WTC11 (cell line): ENCODE data around the gene FKBP14. TPM values are rescaled to one million over a fixed set of nuclear protein-coding genes. Genes with fewer than 3 reads are reported as not detected.

Source experiments
- ATAC-seq: fragments of 200-7000 bp; cut with Tn5 transposase; 2 replicates; pipeline ENCODE4 v1.10.0; 2021; ENCODE audit warnings: mild to moderate bottlenecking, moderate library complexity
- CTCF ChIA-PET: fragments of 300-600 bp; sonication (Branson Sonifier 250); formaldehyde crosslinking; loops from one replicate; lab custom pipeline; 2021; ENCODE audit warnings: antibody characterized with exemption; lab: Charles Lee
- POLR2A ChIA-PET: fragments of 350-600 bp; sonication (Branson Sonifier 250); formaldehyde crosslinking; loops from one replicate; lab custom pipeline; 2021; ENCODE audit warnings: antibody characterized with exemption; lab: Charles Lee
- DNase-seq: peaks from one replicate; pipeline ENCODE4 v3.0.0; 2021; ENCODE audit warnings: low spot score
- H3K27ac Mint-ChIP-seq: 2 replicates; pipeline ENCODE4 v1.8.0; 2021; ENCODE audit warnings: mixed read lengths
- H3K27me3 Mint-ChIP-seq: 2 replicates; pipeline ENCODE4 v1.8.0; 2021; ENCODE audit warnings: low read depth, mild to moderate bottlenecking, moderate library complexity, mixed read lengths
- H3K36me3 Mint-ChIP-seq: 2 replicates; pipeline ENCODE4 v1.8.0; 2021; ENCODE audit warnings: mixed read lengths
- H3K4me1 Mint-ChIP-seq: 2 replicates; pipeline ENCODE4 v1.8.0; 2022; ENCODE audit warnings: mixed read lengths
- H3K4me3 Mint-ChIP-seq: 2 replicates; pipeline ENCODE4 v1.8.0; 2021; ENCODE audit warnings: mild to moderate bottlenecking, moderate library complexity, mixed read lengths
- H3K9me3 Mint-ChIP-seq: 2 replicates; pipeline ENCODE4 v1.8.0; 2021; ENCODE audit warnings: mixed read lengths
- AFF4 ChIP-seq: sonication (generic); formaldehyde crosslinking; IDR thresholded peaks from 2 replicates; pipeline ENCODE4 v1.8.1; 2023; ENCODE audit warnings: mild to moderate bottlenecking, missing genetic modification reagents, borderline replicate concordance
- ATF1 ChIP-seq: sonication (generic); formaldehyde crosslinking; IDR thresholded peaks from 2 replicates; pipeline ENCODE4 v1.8.1; 2023; ENCODE audit warnings: mild to moderate bottlenecking, moderate library complexity, missing genetic modification reagents
- ATF6 ChIP-seq: sonication (generic); formaldehyde crosslinking; IDR thresholded peaks from 2 replicates; pipeline ENCODE4 v1.8.1; 2023; ENCODE audit warnings: mild to moderate bottlenecking, missing genetic modification reagents
- ELF4 ChIP-seq: sonication (generic); formaldehyde crosslinking; IDR thresholded peaks from 2 replicates; pipeline ENCODE4 v1.8.1; 2022; ENCODE audit warnings: low read depth, mild to moderate bottlenecking, moderate library complexity, missing genetic modification reagents
- FOXK1 ChIP-seq: sonication (generic); formaldehyde crosslinking; IDR thresholded peaks from 2 replicates; pipeline ENCODE4 v1.8.0; 2022; ENCODE audit warnings: mild to moderate bottlenecking, moderate library complexity, missing genetic modification reagents
- IRF2 ChIP-seq: sonication (generic); formaldehyde crosslinking; IDR thresholded peaks from 2 replicates; pipeline ENCODE4 v1.8.0; 2022; ENCODE audit warnings: low read depth, missing genetic modification reagents, borderline replicate concordance
- JAZF1 ChIP-seq: fragments of 250-450 bp; sonication (Bioruptor Pico); IDR thresholded peaks from 2 replicates; pipeline ENCODE4 v1.9.0; 2021; ENCODE audit warnings: moderate library complexity, mild to moderate bottlenecking, inconsistent platforms
- NFATC4 ChIP-seq: fragments of 250-450 bp; sonication (Bioruptor Pico); IDR thresholded peaks from 2 replicates; pipeline ENCODE4 v1.9.0; 2021; ENCODE audit warnings: mild to moderate bottlenecking
- NR2C2 ChIP-seq: sonication (generic); formaldehyde crosslinking; IDR thresholded peaks from 2 replicates; pipeline ENCODE4 v1.8.0; 2022; ENCODE audit warnings: mild to moderate bottlenecking, missing genetic modification reagents
- PRRX2 ChIP-seq: fragments of 250-450 bp; sonication (Bioruptor Pico); IDR thresholded peaks from 2 replicates; pipeline ENCODE4 v1.8.0; 2021; ENCODE audit warnings: mild to moderate bottlenecking
- RELA ChIP-seq: sonication (generic); formaldehyde crosslinking; IDR thresholded peaks from 2 replicates; pipeline ENCODE4 v1.8.1; 2022; ENCODE audit warnings: missing genetic modification reagents, mild to moderate bottlenecking, borderline replicate concordance
- SMAD4 ChIP-seq: sonication (generic); formaldehyde crosslinking; IDR thresholded peaks from 2 replicates; pipeline ENCODE4 v1.8.0; 2022; ENCODE audit warnings: mild to moderate bottlenecking, missing genetic modification reagents
- SOX15 ChIP-seq: fragments of 250-450 bp; sonication (Bioruptor Pico); IDR thresholded peaks from 2 replicates; pipeline ENCODE4 v1.9.0; 2021; ENCODE audit warnings: mild to moderate bottlenecking
- STAT6 ChIP-seq: sonication (generic); formaldehyde crosslinking; conservative IDR thresholded peaks from 2 replicates; pipeline ENCODE4 v1.8.1; 2023; ENCODE audit warnings: mild to moderate bottlenecking, low read depth, missing genetic modification reagents, moderate library complexity
- USF2 ChIP-seq: sonication (generic); formaldehyde crosslinking; IDR thresholded peaks from 2 replicates; pipeline ENCODE4 v1.8.1; 2023; ENCODE audit warnings: mild to moderate bottlenecking, missing genetic modification reagents, moderate library complexity
- ZNF317 ChIP-seq: sonication (generic); formaldehyde crosslinking; IDR thresholded peaks from 2 replicates; pipeline ENCODE4 v1.8.1; 2023; ENCODE audit warnings: low read depth, mild to moderate bottlenecking, moderate library complexity, missing genetic modification reagents, borderline replicate concordance
- ZNF396 ChIP-seq: fragments of 250-450 bp; sonication (Bioruptor Pico); IDR thresholded peaks from 2 replicates; pipeline ENCODE4 v1.8.0; 2021; ENCODE audit warnings: mild to moderate bottlenecking, moderate library complexity, borderline replicate concordance
- ZNF423 ChIP-seq: fragments of 250-450 bp; sonication (Bioruptor Pico); IDR thresholded peaks from 2 replicates; pipeline ENCODE4 v2.1.2; 2022; ENCODE audit warnings: mild to moderate bottlenecking, moderate library complexity
- ZNF671 ChIP-seq: fragments of 250-450 bp; sonication (Bioruptor Pico); IDR thresholded peaks from 2 replicates; pipeline ENCODE4 v1.8.0; 2021; ENCODE audit warnings: mild to moderate bottlenecking
- total RNA-seq: library from RNA; stranded (reverse); gene quantifications from 3 replicates; pipeline ENCODE4 v1.2.3, GENCODE V29; 2021

The FKBP14 gene
- total RNA-seq, 1 experiment from 2014 or later: 23.0 TPM

GRCh38 chr7:29998489-29998888 is 28.0 kb downstream of the FKBP14 start:
- H3K4me1 Mint-ChIP-seq: peaks cover 18% of the 10 kb centered on the region
- ATAC-seq (no peak), DNase-seq (no peak)
- POLR2A ChIA-PET: no interaction called here
- TF ChIP-seq PRRX2 (CRISPR knock-in tag) (no peak), ATF6 (CRISPR knock-in tag) (no peak), RELA (no peak), USF2 (CRISPR knock-in tag) (no peak), ZNF317 (CRISPR knock-in tag) (no peak), FOXK1 (CRISPR knock-in tag) (no peak), STAT6 (CRISPR knock-in tag) (no peak), ELF4 (CRISPR knock-in tag) (no peak), ZNF396 (CRISPR knock-in tag) (no peak), AFF4 (no peak), NFATC4 (CRISPR knock-in tag) (no peak), NR2C2 (no peak), ATF1 (CRISPR knock-in tag) (no peak), ZNF423 (CRISPR knock-in tag) (no peak), JAZF1 (CRISPR knock-in tag) (no peak), IRF2 (no peak), ZNF671 (CRISPR knock-in tag) (no peak), SOX15 (no peak)
- peaks cover 44% of the 10 kb centered on the region for H3K9me3 Mint-ChIP-seq
- CTCF ChIA-PET: no interaction called here
- H3K27ac Mint-ChIP-seq: no peak overlapping the region
- peaks cover 20% of the 10 kb centered on the region for H3K36me3 Mint-ChIP-seq
- no peak overlapping the region for H3K4me3 Mint-ChIP-seq
- 0 out of 2 replicates have a peak, but pooled peaks cover 2% of the 10 kb centered on the region for H3K27me3 Mint-ChIP-seq

- Mint-ChIP-seq H3K9me3 (peaks cover 52% of the 10 kb centered on the region), H3K4me3 (no peak overlapping the region), H3K27me3 (peaks cover 7% of the 10 kb centered on the region), H3K4me1 (peaks cover 14% of the 10 kb centered on the region), H3K27ac (no peak overlapping the region), H3K36me3 (peaks cover 27% of the 10 kb centered on the region)
- DNase-seq (no peak), ATAC-seq (no peak)
- ChIA-PET POLR2A (no interaction called here), CTCF (no interaction called here)
- no peak for TF ChIP-seq SMAD4 (CRISPR knock-in tag)
These were observed 30.2 kb downstream of the FKBP14 start for GRCh38 chr7:29996321-29996720.
